NCI-H460 (cell line): Measurements from ENCODE around the gene KIRREL1. TPM values are rescaled to one million over a fixed set of nuclear protein-coding genes. Genes with fewer than 3 reads are reported as not detected.

Source experiments
- DNase-seq: peaks from one replicate; pipeline ENCODE4 v3.0.0-alpha.2; 2016; ENCODE audit warnings: low read depth; ENCODE audit errors: extremely low read depth
- total RNA-seq: library from RNA; depleted of rRNA; stranded (reverse); fragments of >200 nt; shearing (Covaris generic); gene quantifications from 2 replicates; pipeline ENCODE4 v1.2.3, GENCODE V29; 2014

Gene KIRREL1
- total RNA-seq, 1 experiment from 2014 or later: 48.7 TPM

GRCh38 chr1:157969697-157970485, 23.6 kb upstream of the KIRREL1 start:
- DNase-seq: peak; percentile 67

GRCh38 chr1:157971769-157972168, 21.7 kb upstream of the KIRREL1 start:
- DNase-seq: no peak

- DNase-seq: no peak
Observed at GRCh38 chr1:157975228-157975950, 18.1 kb upstream of the KIRREL1 start.

- DNase-seq: no peak
Observed at GRCh38 chr1:157976888-157977287, 16.6 kb upstream of the KIRREL1 start.

GRCh38 chr1:157978586-157979403, 14.7 kb upstream of the KIRREL1 start:
- DNase-seq: no peak

GRCh38 chr1:157982136-157982535, 11.3 kb upstream of the KIRREL1 start:
- DNase-seq: no peak

- DNase-seq: no peak
Observed at GRCh38 chr1:157983787-157984186, 9.7 kb upstream of the KIRREL1 start.

- no peak for DNase-seq
Observed at GRCh38 chr1:157984469-157984868, 9.0 kb upstream of the KIRREL1 start.

- no peak for DNase-seq
Observed at GRCh38 chr1:157985473-157985872, 8.0 kb upstream of the KIRREL1 start.

- DNase-seq: no peak
Observed at GRCh38 chr1:157988002-157988401, 5.4 kb upstream of the KIRREL1 start.

GRCh38 chr1:157992031-157992832, 1.2 kb upstream of the KIRREL1 start:
- DNase-seq: peak; percentile 74

- no peak for DNase-seq
Observed at GRCh38 chr1:157992833-157993146, 655 bp upstream of the KIRREL1 start.

- DNase-seq: no peak
Observed at GRCh38 chr1:157993918-157994605, 617 bp downstream of the KIRREL1 start.

- DNase-seq: no peak
Observed at GRCh38 chr1:157994704-157995582, 1.5 kb downstream of the KIRREL1 start.

GRCh38 chr1:157995583-157996169, 2.2 kb downstream of the KIRREL1 start:
- no peak for DNase-seq

GRCh38 chr1:157996433-157996832, 3.0 kb downstream of the KIRREL1 start:
- no peak for DNase-seq

- no peak for DNase-seq
Observed at GRCh38 chr1:158000507-158000906, 7.1 kb downstream of the KIRREL1 start.

- DNase-seq: no peak
Observed at GRCh38 chr1:158002022-158002630, 8.7 kb downstream of the KIRREL1 start.
